A673 (cell line): ENCODE measurements around the gene COL4A3.

Experiments used
- EZH2 ChIP-seq: fragments of 200-600 bp; sonication (generic); IDR thresholded peaks from 2 replicates; pipeline ENCODE4 v1.6.1; 2017; ENCODE audit warnings: borderline replicate concordance, low read depth, mild to moderate bottlenecking, mixed read lengths, antibody characterized with exemption, low read length; ENCODE audit not compliant: poor library complexity, severe bottlenecking
- TF ChIP-seq, protein P1 (sequence below): fragments of 300-800, 200-600 bp; sonication (generic); conservative IDR thresholded peaks from 2 replicates; pipeline ENCODE4 v1.5.1; 2017; ENCODE audit warnings: low read depth, mild to moderate bottlenecking, antibody characterized with exemption, low read length, moderate library complexity, mixed read lengths

DNA sequence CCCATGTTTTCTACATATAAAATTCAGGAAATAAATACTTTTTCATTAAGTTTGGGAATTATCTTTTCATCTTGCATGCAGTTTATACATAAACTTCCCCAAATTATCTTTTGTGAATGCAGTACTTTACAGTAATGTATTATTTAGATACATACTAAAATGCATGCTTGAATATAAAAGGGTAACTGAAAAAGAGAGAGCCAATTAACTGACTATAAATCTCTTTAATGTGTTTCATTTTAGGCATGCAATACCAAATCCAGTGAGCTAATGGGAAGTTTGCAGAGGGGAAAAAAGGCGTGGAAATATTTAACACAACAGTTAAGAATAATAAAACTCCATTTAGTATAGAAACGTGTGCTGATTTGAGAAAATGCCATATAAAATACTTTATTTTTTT is 39.6 kb upstream of the COL4A3 start:
- TF ChIP-seq, protein P1, sequence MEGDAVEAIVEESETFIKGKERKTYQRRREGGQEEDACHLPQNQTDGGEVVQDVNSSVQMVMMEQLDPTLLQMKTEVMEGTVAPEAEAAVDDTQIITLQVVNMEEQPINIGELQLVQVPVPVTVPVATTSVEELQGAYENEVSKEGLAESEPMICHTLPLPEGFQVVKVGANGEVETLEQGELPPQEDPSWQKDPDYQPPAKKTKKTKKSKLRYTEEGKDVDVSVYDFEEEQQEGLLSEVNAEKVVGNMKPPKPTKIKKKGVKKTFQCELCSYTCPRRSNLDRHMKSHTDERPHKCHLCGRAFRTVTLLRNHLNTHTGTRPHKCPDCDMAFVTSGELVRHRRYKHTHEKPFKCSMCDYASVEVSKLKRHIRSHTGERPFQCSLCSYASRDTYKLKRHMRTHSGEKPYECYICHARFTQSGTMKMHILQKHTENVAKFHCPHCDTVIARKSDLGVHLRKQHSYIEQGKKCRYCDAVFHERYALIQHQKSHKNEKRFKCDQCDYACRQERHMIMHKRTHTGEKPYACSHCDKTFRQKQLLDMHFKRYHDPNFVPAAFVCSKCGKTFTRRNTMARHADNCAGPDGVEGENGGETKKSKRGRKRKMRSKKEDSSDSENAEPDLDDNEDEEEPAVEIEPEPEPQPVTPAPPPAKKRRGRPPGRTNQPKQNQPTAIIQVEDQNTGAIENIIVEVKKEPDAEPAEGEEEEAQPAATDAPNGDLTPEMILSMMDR: no peak
- no peak for TF ChIP-seq EZH2
